ENCODE measurements around the gene ANKRD11.

GRCh38 chr16:89506113-89506504 lies 15.7 kb upstream of the ANKRD11 start:
- TF ChIP-seq CTCF (IDR thresholded peaks at IDR 0.05; ENCODE audit: low read length) (no peak), EZH2 (optimal IDR thresholded peaks at IDR 0.05; ENCODE audit: low read depth, low read length) (no peak), EZH2phosphoT487 (IDR thresholded peaks at IDR 0.05; ENCODE audit: low read length) (no peak)

Measured in MM.1S (cell line).